Endothelial cell of umbilical vein (primary cell): Measurements from ENCODE around the gene FASLG. TPM values are rescaled to one million over a fixed set of nuclear protein-coding genes. Genes with fewer than 3 reads are reported as not detected.

Experiments used
- BruUV-seq: library from RNA; stranded (reverse); fragments of 400-500 nt; replicated peaks from 2 replicates; lab custom pipeline; 2021; lab: Mats Ljungman, UMichigan
- CTCF ChIA-PET: fragments of 300-600, 350-600 bp; sonication (Branson Sonifier 250); formaldehyde crosslinking; loops from one replicate; lab custom pipeline; 2021; ENCODE audit warnings: antibody characterized with exemption, inconsistent platforms; lab: Charles Lee
- POLR2A ChIA-PET: fragments of 300-600, 350-600 bp; sonication (Branson Sonifier 250); formaldehyde crosslinking; loops from one replicate; lab custom pipeline; 2021; ENCODE audit warnings: antibody characterized with exemption, inconsistent platforms; lab: Charles Lee
- DNase-seq: peaks from one replicate; pipeline ENCODE4 v3.0.0-alpha.2; 2011; ENCODE audit warnings: low read depth, low spot score
- FAIRE-seq: peaks from 2 replicates; lab custom pipeline; 2011; peaks lifted over from hg19 to GRCh38; lab: Jason Lieb, UNC
- H2AFZ ChIP-seq: 2 replicates; pipeline ENCODE4 v1.6.0; 2012; ENCODE audit warnings: low read depth, low read length, control low read depth, inconsistent platforms
- H3K27ac ChIP-seq: 2 replicates; pipeline ENCODE4 v1.5.1; 2011; ENCODE audit warnings: low read depth, mild to moderate bottlenecking, control low read depth, low read length, moderate library complexity; ENCODE audit not compliant: insufficient read depth
- H3K27me3 ChIP-seq, 2 experiments: 2 replicates each; pipeline versions ENCODE4 v1.6.0 to v1.6.1; 2011; ENCODE audit warnings: low read length in 2 of 2, mixed read lengths in 1 of 2; ENCODE audit not compliant: control insufficient read depth in 2 of 2, insufficient read depth in 2 of 2
- H3K36me3 ChIP-seq, 2 experiments: 2 replicates in 1 of 2; 3 replicates in 1 of 2; pipeline ENCODE4 v1.5.1; 2011; ENCODE audit warnings: low read length in 2 of 2, mild to moderate bottlenecking in 1 of 2, moderate library complexity in 1 of 2; ENCODE audit not compliant: control insufficient read depth in 2 of 2, insufficient read depth in 2 of 2; ENCODE audit errors: extremely low read depth in 1 of 2
- H3K4me1 ChIP-seq: 3 replicates; pipeline ENCODE4 v1.5.1; 2011; ENCODE audit warnings: mild to moderate bottlenecking, low read length; ENCODE audit not compliant: control insufficient read depth, insufficient read depth; ENCODE audit errors: extremely low read depth
- H3K4me2 ChIP-seq: 2 replicates; pipeline ENCODE4 v1.6.1; 2011; ENCODE audit warnings: low read length, control low read depth, mixed read lengths; ENCODE audit not compliant: insufficient read depth
- H3K4me3 ChIP-seq, 3 experiments: fragments of 200-600 bp in 1 of 3; sonication (generic), shearing (Covaris generic) in 1 of 3; replicated peaks in 1 of 3; 2 replicates each; pipeline ENCODE4 v1.5.1; 2011 to 2016; ENCODE audit warnings: control low read depth in 3 of 3, low read length in 3 of 3, mild to moderate bottlenecking in 2 of 3, inconsistent platforms in 1 of 3, low read depth in 1 of 3, moderate library complexity in 1 of 3; ENCODE audit not compliant: insufficient read depth in 1 of 3
- H3K79me2 ChIP-seq: 2 replicates; pipeline ENCODE4 v1.6.0; 2012; ENCODE audit warnings: low read length, inconsistent platforms; ENCODE audit not compliant: control insufficient read depth, insufficient read depth
- H3K9ac ChIP-seq: replicated peaks from 2 replicates; pipeline ENCODE3; 2011; ENCODE audit warnings: low read length, control low read depth; ENCODE audit not compliant: insufficient read depth; ENCODE audit errors: extremely low read depth
- H3K9me1 ChIP-seq: replicated peaks from 3 replicates; pipeline ENCODE4 v1.6.0; 2011; ENCODE audit warnings: mild to moderate bottlenecking, low read length; ENCODE audit not compliant: control insufficient read depth, insufficient read depth; ENCODE audit errors: extremely low read depth
- H3K9me3 ChIP-seq: replicated peaks from 2 replicates; pipeline ENCODE4 v1.5.1; 2012; ENCODE audit warnings: low read length, inconsistent platforms; ENCODE audit not compliant: control insufficient read depth, insufficient read depth
- H4K20me1 ChIP-seq: replicated peaks from 2 replicates; pipeline ENCODE3; 2011; ENCODE audit warnings: mild to moderate bottlenecking, low read length; ENCODE audit not compliant: control insufficient read depth, insufficient read depth; ENCODE audit errors: extremely low read depth
- CTCF ChIP-seq, 2 donors: IDR thresholded peaks; 1 replicate in 1 of 2; 2 replicates in 1 of 2; pipeline ENCODE4 v1.5.1; 2011; ENCODE audit warnings: low read length in 2 of 2, mild to moderate bottlenecking in 2 of 2, moderate library complexity in 2 of 2, control low read depth in 1 of 2, inconsistent platforms in 1 of 2, low read depth in 1 of 2; ENCODE audit not compliant: insufficient read depth in 1 of 2; ENCODE audit errors: extremely low read depth in 1 of 2
- EZH2 ChIP-seq: IDR thresholded peaks from 2 replicates; pipeline ENCODE4 v1.6.1; 2012; ENCODE audit warnings: borderline replicate concordance, low read depth, mild to moderate bottlenecking, moderate library complexity, low read length, inconsistent platforms; ENCODE audit not compliant: severe bottlenecking
- FOS ChIP-seq: IDR thresholded peaks from 2 replicates; pipeline ENCODE4 v1.6.1; 2011; ENCODE audit warnings: mild to moderate bottlenecking, low read length, moderate library complexity, borderline replicate concordance; ENCODE audit not compliant: insufficient read depth
- GATA2 ChIP-seq: IDR thresholded peaks from 2 replicates; pipeline ENCODE4 v1.7.0; 2011; ENCODE audit warnings: low read depth, mild to moderate bottlenecking, moderate library complexity, mixed read lengths, low read length; ENCODE audit not compliant: insufficient read length, insufficient read depth
- JUN ChIP-seq: IDR thresholded peaks from 2 replicates; pipeline ENCODE4 v1.6.1; 2011; ENCODE audit warnings: borderline replicate concordance, low read depth; ENCODE audit not compliant: insufficient read length, insufficient read depth
- MYC ChIP-seq: IDR thresholded peaks from one replicate; pipeline ENCODE4 v1.6.1; 2011; ENCODE audit warnings: mild to moderate bottlenecking, low read depth, low read length
- POLR2A ChIP-seq: IDR thresholded peaks from 2 replicates; pipeline ENCODE4 v1.6.1; 2012; ENCODE audit warnings: low read depth, mild to moderate bottlenecking, control low read depth, low read length
- POLR2AphosphoS5 ChIP-seq: IDR thresholded peaks from 2 replicates; pipeline ENCODE4 v1.6.1; 2012; ENCODE audit warnings: low read depth, mild to moderate bottlenecking, control low read depth, low read length, moderate library complexity; ENCODE audit not compliant: insufficient read depth
- dilution Hi-C: fragments of 300-500 bp; cut with MboI; formaldehyde crosslinking; loops from one replicate; pipeline ENCODE4 v1.15.0; 2019; ENCODE audit warnings: low sequenced_read_pairs; ENCODE audit not compliant: extremely low pct_ligation_motif_present
- intact Hi-C: fragments of 100-400 bp; cut with micrococcal nuclease; formaldehyde crosslinking; loops from one replicate; pipeline ENCODE4 v1.10.0; 2022
- polyA plus RNA-seq, 4 experiments: library from polyadenylated mRNA; depleted of rRNA in 3 of 4; stranded (reverse) in 3 of 4; unstranded in 1 of 4; fragments of >200 nt; gene quantifications; 2 replicates each; pipeline versions ENCODE4 v1.2.1 to v1.2.3, GENCODE V29; 2011 to 2012; ENCODE audit warnings: missing spikeins in 1 of 4
- total RNA-seq: library from RNA; stranded (reverse); gene quantifications from 2 replicates; pipeline ENCODE4 v1.2.3, GENCODE V29; 2021
- TF ChIP-seq, protein P1 (sequence below): IDR thresholded peaks from 2 replicates; pipeline ENCODE4 v1.6.1; 2011; ENCODE audit not compliant: insufficient read depth, insufficient read length

The FASLG gene
- total and polyA plus RNA-seq, 2 donors (not counting 3 experiments of a cell fraction or from before 2014, with no cell fraction given) = not detected

- TF ChIP-seq FOS (no peak), MYC (no peak), POLR2AphosphoS5 (no peak), POLR2A (no peak), CTCF (IDR thresholded peaks at IDR 0.05; ENCODE audit: extremely low read depth in 1 of 2, insufficient read depth in 1 of 2, low read depth in 1 of 2, low read length in 2 of 2) (no peak), JUN (no peak), GATA2 (no peak), EZH2 (no peak)
- TF ChIP-seq, protein P1, sequence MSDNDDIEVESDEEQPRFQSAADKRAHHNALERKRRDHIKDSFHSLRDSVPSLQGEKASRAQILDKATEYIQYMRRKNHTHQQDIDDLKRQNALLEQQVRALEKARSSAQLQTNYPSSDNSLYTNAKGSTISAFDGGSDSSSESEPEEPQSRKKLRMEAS = no peak
- intact Hi-C loops (no loop called here), dilution Hi-C loops (no loop called here)
- DNase-seq = no peak
- ChIA-PET POLR2A (interaction anchor here (0.5 kb wide), 1 partner anchor 305 kb away, joined by 4 read pairs; no protein-coding TSS in a partner anchor), CTCF (interaction anchor here (1.7 kb wide), 1 partner anchor 9 kb away, joined by 6 read pairs; no protein-coding TSS in a partner anchor)
- Histone ChIP-seq H3K27me3 (peaks cover 0 to 2% of the 10 kb centered on the region in 2 experiments), H4K20me1 (no peaks in the 10 kb centered on the region), H3K36me3 (no peaks in the 10 kb centered on the region), H3K4me3 (no peak overlapping the region), H2AFZ (no peak overlapping the region), H3K4me2 (no peak overlapping the region), H3K27ac (no peak overlapping the region), H3K4me1 (no peaks in the 10 kb centered on the region), H3K9ac (no peak overlapping the region), H3K9me1 (no peaks in the 10 kb centered on the region), H3K9me3 (no peaks in the 10 kb centered on the region), H3K79me2 (no peaks in the 10 kb centered on the region)
- no TSS peak for BruUV-seq
- no peak for FAIRE-seq
These were observed 4.8 kb downstream of the FASLG start for GRCh38 chr1:172663732-172664131.
